ENCODE results near the gene CSPG4.
"Not testable (repeated sequence)": the region's sequence is repeated elsewhere in the genome, so short reads cannot be mapped to it uniquely, and the experiment has no call there.

The CSPG4 gene

DNA sequence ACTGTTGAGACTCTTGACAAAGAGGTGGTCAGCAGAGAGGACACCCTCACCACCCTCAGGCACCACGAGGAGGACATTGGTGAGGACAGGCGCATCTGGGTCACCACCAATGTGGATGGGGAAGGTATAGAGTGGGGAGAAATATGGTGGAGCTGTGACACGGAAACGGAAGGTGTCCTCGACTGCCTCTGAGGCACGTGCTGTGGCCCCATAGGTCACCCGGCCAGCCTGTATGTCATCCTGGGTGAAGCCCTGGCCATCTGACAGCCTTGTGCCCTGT lies 24.4 kb downstream of the CSPG4 start:
- no peak for DNase-seq (ENCODE audit: low read depth)

DNA sequence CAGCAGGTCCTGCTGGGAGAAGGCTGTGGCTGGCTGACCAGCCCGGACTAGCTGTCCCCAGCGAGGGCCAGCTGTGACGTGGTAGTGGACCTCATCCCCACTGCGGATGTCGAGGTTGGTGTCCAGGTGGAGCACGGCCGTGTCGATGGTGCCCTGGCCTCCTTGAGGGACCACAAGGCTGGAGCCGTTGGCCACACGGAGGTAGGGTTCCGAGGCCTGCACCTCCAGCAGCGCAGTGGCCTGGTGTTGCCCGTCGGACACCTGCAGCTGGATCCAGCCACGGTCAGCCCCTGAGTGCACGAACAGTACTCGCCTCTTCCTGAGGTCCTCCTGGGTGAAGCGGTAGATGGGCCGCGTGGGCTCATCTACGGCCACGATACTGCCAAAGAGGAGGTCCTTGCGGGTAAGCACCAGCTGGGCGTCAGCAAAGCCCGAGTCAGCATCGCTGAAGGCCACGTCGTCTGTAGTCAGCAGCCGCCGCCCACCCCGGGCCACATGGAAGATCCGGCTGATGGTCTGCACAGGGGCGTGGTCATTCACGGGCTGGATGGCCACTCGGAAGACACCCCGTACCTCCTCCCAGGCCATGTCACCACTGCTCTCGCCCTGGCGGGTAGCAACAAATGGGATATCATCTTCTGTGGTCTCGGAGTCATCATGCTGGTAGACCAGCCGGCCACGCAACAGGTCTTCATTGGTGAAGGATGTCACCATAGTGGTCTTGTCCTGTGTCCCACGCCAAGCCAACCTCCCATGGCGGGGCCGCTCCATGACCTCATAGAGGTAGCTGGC lies 25.0 kb downstream of the CSPG4 start:
- no peak for DNase-seq (ENCODE audit: low read depth)

DNA sequence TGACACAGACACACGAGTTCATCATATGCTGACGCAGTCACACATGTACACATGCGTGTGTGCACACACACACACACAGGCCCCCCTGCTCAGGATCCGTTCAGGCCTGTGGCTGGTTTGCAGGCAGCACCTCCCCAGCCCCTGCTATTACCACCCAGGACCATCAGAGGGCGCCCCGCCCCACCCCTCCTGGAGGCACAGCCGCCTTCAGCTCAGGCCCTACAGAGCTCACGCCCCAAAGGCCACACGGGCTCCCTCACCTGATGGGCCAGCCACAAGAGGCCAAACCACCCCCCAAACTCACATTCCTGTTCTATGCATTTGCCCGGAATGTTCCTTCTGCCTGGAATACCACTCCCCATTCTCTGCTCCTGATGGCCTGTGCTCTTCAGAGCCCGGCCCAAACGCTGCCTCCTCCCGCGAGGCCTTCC lies 26.4 kb downstream of the CSPG4 start:
- not testable (repeated sequence) for DNase-seq (ENCODE audit: low read depth)

DNA sequence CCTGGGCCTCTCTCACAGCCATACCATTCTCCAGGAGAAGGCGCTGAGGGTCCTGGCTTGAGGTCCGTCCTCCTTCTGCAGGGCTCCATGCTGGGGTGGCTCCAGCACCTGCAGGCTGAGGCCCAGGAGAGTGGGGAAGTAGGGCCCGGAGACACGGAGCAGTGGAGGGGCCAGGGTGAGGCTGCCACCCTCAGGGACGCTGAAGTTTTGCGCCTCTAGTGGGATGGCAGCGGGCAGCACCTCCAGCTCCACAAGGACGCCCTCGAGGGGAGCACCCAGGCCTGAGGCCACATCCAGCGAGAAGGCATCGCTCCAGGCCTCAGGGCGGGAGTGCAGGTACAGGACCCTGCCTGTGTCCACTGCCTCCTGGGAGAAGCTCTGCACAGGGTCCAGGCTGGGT lies 27.5 kb downstream of the CSPG4 start:
- DNase-seq (ENCODE audit: low read depth) = no peak

DNA sequence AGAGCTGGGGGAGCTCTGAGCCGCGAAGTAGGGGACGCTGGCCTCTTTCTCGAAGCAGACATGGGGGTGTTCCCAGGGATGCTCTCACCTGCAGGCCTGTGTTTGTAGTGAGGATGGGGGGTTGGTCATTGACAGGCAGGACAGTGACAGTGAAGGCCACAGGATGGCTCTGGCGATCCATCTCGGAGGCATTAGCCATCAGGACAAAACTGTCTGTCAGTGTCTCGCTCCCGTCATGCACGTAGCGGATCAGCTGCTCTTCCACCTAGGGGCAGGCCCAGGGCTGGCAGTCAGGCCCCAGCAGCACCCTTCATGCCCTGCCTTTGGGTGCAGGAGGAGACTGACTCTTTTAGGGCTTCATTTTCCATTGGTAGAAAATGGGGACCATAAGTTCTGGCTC lies 28.0 kb downstream of the CSPG4 start:
- DNase-seq (ENCODE audit: low read depth) = no peak

DNA sequence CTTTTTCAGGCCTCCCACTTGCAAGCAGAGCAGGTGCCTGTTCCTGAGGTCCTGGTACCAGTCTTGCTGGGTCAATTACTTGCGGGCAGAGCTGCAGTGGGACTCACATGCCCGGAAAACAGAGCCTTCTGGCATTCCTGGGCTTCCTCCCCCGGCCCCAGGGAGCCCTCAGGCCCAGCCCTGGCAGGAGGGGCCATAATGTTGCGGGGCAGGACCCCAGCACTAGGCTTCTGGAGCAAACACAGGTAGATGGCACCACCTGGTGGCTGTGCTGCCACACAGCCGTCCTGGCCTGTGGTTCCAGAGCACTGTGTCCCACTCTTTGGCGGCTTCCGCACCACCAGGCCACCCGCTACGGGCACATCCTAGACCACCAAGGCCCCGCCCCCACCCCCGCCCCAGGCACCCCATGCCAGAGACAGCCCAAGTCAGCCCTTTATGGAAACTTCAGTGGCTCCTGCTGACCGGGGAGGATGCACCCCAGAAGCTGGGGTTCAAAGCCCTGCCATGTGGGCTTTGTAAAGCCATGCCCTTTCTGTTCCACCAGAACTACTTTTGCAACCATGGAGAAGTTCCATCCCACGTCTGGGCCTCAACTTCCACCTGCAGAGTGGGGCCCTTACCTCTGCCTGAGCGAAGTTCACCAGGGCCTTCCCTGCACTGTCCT lies 28.9 kb downstream of the CSPG4 start:
- DNase-seq (ENCODE audit: low read depth) = not testable (repeated sequence)

DNA sequence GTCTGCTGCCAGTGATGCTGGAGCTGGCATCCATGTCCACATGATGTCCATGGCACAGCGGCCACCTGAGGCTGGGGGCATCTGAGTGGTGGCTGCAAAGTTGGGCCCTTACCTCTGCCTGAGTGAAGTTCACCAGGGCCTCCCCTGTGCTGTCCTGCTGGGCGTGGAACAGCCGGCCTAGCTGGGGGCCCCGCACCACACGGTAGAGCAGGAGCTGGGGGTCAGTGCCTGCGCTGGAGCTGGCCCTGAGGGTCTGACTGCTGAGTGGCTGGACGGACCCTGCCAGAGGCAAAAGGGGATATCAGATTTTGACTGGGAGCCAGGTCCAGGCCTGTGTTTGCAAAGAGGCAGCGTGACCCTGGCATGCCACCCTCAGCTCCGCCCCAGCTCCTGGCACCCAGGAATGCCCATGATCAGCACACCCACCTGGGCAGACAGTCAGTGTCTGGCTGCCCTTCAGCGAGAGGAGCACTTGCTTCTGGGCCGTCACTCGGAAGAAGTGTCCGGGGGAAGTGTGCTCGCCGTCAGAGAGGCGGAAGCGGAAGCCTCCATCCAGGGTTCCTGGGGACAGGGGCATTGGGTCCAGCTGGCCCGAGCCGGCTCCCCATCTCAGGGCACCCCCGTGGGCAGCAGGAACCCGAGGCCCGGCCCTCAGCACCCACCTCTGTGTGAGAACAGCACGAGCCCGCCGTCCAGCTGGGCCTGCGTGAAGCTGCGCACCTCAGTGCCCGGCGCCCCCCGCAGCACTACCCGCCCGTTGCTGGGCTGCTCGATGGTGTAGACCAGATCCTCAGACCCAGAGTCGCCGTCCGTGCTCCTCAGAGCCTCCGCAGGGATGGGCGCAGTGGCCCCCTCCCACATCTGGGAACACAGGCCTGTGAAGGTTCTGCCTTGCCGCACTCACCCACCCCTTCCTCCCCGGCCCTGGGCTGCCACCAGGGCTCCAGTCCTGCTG lies 30.2 kb downstream of the CSPG4 start:
- no peak for DNase-seq (ENCODE audit: low read depth)

DNA sequence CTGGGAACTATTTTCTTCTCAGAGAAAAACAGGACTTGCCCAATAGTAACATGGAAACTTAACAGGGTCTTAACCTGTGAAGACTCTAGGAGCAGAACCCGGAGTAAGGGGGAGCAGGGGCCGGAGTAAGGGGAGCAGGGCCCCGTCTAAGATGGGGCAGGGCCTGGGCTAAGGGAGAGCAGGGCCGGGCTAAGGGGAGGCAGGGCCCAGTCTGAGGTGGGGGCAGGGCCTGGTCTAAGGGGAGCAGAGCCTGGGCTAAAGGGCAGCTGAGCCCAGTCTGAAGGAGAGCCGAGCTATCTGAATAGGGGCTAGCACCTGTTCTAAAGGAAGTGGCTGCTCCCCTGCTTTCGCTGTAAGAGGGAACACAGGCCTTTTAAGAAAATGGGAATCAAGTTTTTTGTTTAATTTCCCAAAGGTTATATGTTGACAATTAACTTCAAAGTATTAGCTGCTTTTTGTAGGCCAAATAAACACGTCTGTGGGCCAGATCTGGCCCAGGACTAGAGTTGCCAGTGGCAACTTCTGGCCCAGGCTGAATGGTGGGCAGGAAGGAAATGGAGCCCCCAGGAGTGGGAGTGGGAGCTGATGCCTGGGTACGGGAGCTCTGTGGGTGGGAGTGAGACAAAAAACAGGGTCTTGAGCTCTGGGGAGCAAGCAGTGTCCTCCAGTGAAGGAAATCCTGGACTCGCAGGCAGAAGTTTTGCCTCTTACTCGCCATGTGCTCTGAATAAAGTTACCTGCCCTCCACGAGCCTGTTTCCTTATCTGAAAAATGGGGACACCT lies 32.5 kb downstream of the CSPG4 start:
- DNase-seq (ENCODE audit: low read depth) = no peak

DNA sequence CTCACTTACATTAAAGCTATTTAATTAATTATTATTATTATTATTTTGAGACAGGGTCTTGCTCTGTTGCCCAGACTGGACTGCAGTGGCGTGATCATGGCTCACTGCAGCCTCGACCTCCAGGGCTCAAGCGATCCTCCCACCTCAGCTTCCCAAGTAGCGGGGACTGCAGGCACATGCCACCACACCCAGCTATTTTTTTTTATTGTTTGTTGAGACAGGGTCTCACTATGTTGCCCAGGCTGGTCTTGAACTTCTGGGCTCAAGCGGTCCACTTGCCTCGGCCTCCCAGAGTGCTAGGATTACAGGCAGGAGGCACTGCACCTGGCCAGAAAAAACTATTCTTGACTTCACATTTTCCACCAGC lies 34.3 kb downstream of the CSPG4 start:
- DNase-seq (ENCODE audit: low read depth) = not testable (repeated sequence)

DNA sequence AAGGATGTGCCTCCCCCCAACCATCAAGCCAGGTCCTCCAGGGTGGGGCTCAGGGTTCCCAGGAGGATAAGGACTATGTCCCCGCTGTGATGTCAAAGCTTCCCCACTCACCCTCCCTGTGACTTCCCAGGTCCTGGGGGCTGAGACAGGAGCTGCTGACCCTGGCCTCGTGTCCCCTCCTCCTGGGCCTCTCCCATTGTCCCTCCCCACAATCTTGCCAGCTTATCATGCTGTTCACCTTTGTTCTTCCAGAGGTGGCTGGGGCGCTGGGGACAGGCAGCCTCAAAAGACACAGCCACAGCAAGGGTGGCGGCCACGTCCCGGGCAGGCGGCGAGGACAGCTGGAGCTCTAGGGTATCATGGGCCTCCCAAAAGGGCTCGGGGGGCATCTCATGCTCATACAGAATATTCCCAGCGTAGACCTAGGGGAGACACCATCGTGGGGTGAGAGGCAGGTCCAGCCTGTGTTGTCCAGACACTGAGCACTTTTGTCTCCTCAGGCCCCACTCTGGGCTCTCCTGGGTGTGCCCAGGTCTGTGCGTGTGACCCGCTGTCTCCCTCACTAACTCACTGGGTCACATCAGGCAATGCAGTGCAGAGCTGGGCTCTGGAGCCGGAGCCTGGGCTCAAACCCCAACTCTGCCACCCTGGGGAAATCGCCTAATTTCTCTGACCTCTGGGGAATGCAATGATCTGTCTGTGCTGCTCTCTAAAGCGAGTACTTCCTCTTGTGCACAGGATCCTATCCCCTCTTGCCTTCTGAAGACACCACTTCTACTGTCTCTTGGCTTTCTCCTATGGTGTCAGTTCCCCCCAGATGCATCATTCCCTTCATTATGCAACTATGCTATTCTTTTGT lies 35.0 kb downstream of the CSPG4 start:
- no peak for DNase-seq (ENCODE audit: low read depth)

DNA sequence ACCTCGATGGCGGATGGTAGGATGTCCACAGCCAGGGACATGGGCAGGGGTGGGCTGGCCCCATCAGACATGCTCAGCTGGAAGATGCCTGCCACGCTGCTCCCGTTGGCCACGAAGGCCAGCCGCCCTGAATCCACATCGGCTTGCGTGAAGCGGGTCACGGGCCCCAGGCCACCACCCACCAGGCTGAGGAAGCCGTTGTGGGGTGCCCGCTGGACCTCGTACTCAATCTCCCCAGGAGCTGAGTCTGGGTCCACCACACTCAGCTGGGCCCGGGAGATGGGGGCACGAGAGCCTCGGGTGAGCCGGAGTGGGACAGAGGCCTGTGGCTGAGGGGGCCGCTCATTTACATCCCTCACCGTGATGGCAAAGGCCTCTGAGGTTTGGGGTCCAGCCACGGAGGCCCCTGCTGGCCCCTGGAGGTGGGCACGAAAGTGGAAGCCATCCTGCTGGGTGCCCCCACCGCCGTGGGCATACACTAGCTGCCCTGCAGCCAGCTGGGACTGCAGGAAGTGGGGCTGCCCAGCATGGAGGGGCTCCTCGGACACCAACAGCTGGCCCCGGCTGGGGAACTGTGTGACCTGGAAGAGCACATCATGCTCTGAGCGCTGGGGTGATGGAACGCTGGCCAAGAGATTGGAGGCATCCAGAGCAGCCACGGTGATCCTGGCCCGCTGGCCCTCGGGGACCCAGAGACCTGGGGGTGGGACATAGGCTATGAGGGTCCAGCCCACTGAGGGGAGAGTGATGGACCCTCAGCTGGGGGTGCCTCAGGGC lies 35.8 kb downstream of the CSPG4 start:
- DNase-seq (ENCODE audit: low read depth) = no peak

DNA sequence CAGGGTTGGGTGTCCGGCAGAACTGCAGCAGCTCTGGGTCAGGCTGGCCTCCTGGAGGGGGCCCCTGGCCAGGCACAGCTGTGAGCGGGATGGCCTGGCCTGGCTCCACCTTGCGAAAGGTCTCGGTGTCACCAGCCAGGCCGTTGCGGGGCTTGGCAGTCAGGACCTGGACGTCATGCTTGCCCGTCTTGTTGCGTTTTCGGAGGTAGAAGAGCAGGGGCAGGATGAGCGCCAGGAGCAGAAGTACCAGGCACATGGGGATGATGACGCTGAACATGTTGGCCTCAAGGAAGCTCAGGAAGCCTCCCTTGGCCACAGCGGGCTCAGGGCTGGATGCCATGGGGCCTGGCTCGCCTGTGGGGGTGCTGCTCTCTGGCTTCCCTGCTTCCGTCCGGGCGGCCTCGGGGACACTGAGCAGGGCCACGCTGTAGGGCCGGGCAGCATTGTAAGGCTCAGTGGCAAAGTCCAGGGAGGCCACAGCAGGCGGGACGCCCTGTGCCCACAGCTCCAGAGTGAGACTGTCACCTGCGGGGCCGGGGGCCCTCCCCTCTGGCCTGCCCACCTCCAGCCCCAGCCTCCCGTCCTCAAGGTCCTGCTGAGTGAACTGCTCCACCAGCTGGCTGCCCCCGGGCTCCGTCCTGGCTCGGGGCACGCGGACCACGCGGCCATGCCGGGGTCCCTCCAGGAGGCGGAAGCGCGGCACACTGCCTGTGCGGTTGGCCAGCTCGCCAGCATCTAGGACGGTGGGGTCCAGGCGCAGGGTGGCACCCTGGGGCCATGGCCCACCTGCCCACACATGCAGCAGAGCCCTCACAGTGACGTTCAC lies 36.9 kb downstream of the CSPG4 start:
- DNase-seq (ENCODE audit: low read depth) = no peak

DNA sequence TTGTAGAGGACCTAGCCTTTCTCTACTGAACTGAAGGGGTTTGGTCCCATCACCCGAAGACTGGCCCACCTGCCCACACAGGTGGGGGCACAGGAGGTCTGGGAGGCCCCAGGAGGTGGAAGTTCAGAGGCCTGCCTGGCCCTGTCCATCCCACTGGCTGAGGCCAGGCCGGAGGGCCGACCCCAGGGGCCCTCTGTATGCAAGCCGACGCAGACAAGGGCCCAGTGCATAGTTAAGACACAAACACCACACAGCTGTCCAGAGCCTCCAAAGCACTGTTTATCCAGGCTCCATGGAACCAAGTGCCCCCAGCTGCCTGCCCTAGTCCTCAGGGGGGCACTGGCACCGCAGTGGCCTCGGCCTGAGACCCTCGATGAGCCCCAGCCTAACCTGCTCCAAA lies 38.3 kb downstream of the CSPG4 start:
- DNase-seq (ENCODE audit: low read depth) = no peak

DNA sequence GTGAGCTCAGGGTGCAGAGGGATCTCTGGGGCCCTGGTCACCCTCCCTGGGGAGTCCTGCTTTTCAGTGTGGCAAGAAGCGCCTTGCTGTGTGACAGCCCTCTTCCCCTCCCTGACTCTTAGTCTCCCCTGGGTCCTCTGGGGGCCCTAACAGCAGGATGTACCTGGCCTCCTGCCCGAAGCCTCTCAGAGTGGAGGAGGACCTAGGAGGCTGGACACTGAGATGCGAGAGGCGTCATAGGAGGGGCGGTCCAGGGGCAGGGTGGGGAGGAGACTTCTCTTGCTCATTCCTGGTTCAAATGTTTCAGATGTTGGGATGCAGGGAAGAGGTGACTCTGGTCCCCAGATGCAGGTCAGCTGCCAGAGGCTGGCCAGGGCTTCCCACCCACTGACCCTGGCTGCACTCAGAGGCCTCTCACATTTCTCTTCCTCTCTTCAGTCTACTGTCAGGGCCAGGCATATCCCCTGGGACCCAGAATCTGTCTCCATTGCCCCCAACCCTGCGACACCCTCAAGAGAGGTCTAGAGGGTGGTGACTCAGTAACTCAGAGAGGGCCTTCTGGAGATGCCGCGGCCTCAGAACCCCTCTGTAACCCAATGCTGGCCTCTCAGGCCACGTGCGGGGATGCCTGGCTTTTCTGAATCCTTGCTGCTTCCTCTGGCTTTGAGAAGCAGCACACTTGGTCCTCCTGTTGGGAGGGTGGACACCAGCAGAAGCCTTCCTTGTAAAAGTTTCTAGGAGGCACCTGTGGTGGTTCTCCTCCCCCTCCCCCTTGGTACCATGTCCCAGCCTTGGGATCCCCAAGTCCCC lies 39.0 kb downstream of the CSPG4 start:
- DNase-seq (ENCODE audit: low read depth) = no peak

DNA sequence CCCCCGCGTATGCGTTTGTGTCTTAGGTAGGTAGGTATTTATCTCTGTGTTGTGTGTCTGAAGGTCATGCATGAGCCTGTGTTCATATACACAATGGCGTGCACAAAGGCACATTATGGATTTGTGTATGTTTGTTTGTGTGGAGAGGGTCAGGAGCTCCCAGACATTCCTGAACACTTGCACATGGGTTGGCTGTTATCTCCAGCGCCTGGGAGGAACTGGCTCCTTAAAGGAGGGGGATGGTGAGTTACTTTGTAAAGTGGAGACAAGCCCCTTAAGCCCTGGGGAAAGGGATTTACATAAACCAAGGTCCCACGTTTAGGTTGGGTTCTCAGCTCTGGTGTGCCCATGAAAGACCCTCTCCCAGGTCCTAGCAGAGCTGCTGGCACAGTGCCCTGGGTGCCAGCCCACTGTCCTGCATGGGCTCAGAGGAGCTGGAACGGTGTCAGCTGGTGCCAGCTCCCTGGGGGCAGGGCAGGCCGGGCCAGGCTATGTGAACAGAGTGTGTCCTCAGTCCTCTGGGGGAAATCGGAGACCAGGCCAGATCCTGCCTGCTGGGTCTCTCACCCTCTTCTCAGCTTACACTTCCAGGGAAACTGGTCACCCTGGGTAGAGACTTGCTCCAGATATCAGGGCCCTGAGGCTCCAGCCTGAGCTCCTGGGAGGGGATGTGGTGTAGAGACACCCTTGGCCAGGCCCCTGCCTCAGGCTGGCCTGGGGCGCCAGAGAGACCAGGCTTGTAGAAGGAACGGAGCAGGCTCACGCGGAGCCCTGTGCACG lies 39.8 kb downstream of the CSPG4 start:
- peak; percentile 86 for DNase-seq (ENCODE audit: low read depth)

DNA sequence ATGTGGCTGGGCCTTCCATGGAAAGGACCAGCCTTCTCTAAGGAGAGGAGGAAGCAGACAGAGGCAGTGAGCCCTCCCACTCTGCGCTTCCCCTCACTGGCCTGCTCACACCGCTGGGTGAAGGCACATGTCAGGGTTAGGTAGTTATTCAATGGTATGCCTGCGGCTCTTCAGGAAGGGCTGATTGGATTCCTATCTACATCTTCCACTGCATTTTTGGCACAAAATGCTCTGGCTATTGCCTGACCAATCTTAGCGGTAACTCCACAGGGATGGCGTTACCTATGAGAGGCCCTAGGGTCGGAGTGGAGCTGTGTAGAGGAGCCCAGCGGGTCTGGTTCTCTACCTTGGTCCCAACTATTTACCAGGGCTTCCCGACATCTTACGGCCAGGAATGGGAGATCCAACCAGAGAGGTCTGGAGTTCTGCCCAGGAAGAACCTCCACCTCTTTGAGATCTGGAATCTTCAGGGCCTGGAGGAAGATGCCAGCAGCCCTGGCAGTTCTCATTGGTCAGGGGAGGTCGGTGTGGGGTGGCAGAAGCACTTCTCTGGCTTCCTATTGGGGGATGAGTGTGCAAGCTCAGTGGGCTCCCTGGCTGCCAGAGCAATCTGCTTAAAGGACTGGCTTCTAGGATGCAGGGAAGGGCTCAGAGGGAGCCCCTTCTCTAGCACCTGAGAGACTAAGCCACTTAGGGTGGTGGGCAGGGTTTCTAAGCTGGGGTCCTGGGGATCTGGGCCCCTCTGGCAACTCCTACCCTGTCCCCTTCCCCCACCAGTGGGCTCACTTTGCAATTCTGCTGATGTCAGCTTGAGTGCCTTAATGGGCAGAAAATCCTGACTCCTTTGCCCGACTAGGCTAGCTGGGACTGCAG lies 40.7 kb downstream of the CSPG4 start:
- DNase-seq (ENCODE audit: low read depth) = no peak

DNA sequence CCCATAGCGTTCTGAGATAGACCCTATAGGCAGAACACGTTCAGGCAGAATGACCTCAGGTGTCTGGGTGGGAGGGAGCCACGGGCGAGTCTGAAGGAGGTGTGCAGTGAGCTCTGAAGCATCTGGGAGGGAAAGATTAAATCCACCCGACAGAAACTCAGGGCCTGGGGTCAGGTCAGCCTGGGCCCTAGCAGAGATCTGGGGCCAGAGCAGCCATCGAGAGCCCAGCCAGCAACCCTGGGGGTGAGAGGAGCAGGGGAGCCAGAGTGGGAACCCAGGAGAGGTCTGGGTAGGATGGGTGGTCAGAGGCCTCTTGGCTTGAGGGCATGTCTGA lies 42.8 kb downstream of the CSPG4 start:
- DNase-seq (ENCODE audit: low read depth) = no peak
